Measurements from ENCODE around the gene TUBGCP2.

- no peak for TF ChIP-seq BHLHE40 (IDR thresholded peaks at IDR 0.05; ENCODE audit: borderline replicate concordance)
- TF ChIP-seq FOXM1 (IDR thresholded peaks at IDR 0.05; ENCODE audit: borderline replicate concordance): no peak
- TF ChIP-seq SUZ12 (IDR thresholded peaks at IDR 0.05): no peak
- TF ChIP-seq ARNT (IDR thresholded peaks at IDR 0.05): no peak
- no peak for TF ChIP-seq ELF4 (IDR thresholded peaks at IDR 0.05)
- TF ChIP-seq NFRKB (IDR thresholded peaks at IDR 0.05): no peak
These were observed 2.1 kb upstream of the TUBGCP2 start for GRCh38 chr10:133310789-133311188.
